Raji (cell line): Measurements from ENCODE around the gene SUCLG2.

Source experiments
- POLR2A ChIP-seq: IDR thresholded peaks from 2 replicates; pipeline ENCODE4 v1.6.1; 2011; ENCODE audit warnings: low read depth, low read length, control low read depth; ENCODE audit not compliant: insufficient read depth

The SUCLG2 gene

DNA sequence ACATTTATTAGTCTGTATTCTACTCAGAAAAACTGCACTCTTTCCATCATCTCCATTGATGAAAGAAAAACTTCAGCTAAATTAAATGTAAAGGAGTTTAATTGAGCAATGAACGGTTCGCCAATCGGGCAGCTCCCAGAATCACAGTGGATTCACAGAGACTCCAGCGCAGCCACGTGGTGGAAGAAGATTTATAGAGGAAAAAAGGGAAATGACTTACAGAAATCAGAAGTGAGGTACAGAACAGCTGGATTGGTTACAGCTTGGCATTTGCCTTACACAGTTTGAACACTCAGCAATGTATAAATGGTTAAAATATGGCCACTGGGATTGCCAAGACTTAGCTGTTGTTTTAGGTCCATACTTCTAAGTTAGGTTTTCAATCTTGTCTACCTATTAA lies 2.8 kb upstream of the SUCLG2 start:
- no peak for TF ChIP-seq POLR2A

DNA sequence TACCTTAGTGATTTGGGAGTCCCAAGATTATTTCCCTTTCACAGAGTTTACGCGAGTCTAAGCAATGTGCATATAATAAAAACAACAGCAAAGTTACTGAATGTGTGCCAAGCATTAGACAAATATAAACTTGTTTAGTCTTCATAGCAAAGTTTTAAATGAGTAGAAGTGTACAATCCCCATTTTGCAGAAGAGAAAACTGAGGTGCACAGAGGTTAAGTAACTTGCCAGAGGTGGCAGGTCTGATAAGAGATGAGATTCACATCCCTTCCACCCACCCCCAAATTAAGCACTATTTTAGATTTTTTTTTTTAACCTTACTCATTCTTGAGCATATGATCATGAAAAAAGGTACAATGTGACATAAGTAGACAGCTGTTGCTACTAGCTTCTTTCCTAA lies 2.2 kb upstream of the SUCLG2 start:
- no peak for TF ChIP-seq POLR2A

DNA sequence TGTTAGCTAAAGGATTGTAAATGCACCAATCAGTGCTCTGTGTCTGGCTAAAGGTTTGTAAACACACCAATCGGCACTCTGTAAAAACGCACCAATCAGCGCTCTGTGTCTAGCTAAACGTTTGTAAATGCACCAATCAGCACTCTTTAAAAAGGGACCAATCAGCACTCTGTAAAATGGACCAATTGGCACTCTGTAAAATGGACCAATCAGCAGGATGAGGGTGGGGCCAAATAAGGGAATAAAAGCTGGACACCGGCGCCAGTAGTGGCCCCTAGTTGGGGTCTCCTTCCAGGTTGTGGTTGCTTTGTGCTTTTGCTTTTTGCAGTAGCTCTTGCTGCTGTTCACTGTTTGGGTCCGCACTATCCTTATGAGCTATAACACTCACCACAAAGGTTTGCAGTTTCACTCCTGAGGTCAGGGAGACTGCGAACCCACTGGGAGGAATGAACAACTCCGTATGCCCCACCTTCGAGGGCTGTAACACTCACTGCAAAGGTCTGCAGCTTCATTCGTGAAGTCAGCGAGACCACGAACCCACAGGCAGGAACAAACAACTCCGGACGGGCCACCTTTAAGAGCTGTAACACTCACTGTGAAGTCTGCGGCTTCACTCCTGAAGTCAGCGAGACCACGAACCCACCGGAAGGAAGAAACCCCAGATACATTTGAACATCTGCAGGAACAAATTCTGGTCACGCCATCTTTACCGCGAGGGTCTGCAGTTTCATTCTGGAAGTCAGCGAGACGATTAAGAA lies 1.1 kb upstream of the SUCLG2 start:
- TF ChIP-seq POLR2A, result no peak

DNA sequence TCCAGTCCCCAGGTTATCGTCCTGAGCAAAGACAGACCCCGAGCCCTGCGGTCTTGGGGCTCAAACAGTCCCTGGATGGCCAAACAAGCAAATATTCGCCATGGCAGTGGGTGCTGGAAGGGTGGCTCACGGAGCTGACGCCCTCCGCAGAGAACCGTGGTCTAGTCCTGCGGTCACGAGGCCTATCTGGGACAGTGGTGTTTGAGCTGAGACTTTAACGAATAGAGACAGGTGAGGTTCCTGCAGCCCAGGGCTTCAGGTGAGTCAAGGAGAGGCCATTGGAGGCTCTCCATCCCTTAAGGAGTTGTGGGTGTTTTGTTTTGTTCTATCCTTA lies 399 bp upstream of the SUCLG2 start:
- no peak for TF ChIP-seq POLR2A

DNA sequence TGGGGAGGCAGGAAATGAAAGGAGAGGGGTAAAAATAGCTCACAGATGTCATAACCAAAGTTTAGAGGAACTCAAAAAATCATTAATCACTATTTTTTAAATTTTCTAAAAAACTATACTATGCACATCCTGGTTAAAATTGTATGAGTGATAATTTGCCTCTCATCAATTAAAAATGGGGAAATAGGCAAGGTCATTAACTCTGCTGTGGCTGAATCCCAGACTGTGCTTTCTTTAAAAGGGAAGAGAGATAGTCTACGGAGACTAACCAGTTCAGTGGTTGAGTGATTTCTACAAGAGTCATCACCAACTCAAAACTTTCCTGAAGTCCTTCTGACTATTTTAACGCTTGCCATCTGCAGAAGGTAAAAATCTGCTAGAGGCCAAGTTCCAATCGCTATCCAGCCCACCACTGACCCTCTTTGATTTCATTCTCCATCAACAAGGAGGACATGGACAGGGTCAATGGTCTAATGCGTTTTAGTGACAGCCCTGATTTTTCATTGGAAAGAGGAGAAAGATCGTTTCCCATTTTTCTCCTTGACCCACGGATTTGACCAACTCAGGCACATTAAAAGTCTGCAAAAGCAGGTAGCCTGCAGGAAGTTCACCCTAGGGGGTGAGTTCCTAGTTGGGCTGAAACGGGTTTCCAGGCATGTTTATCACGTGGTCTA lies 850 bp downstream of the SUCLG2 start:
- no peak for TF ChIP-seq POLR2A

DNA sequence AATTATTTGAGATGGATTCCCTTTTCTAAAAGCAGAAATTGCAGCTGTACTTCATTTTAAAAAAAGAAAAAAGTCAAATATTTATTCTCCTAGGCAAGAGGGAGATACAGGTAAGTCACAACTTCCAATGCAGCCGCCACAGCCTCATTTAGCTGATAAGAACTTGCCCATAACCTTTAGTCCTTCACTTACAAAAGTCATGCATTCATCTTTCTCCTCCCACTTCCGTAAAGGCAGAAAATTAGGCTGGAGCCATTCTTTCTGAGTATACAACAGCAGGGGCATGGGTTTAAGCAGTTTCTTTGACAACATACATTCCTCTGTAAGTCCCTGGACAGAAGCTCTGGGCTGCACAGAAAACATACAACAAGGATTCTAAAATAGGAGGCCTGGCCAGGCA lies 4.3 kb downstream of the SUCLG2 start:
- no peak for TF ChIP-seq POLR2A

DNA sequence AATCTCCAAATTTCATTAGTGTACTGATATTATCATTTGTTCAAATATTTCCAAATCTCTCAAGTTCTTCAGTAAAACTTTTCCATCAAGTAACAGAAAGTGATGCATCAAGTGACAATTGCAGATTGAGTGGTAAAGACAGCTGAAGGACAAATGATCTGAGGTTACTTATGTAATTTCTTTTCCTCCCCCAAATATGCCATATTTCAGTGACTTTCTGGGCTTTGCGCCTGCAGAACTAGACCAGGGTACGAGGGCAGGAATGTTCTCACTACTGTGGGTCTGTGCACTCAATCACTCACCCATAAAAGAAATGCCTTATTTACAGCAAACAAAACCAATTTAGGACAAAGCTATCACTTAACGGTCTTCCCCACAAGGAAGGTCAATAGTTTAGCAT lies 4.7 kb downstream of the SUCLG2 start:
- TF ChIP-seq POLR2A, result no peak

DNA sequence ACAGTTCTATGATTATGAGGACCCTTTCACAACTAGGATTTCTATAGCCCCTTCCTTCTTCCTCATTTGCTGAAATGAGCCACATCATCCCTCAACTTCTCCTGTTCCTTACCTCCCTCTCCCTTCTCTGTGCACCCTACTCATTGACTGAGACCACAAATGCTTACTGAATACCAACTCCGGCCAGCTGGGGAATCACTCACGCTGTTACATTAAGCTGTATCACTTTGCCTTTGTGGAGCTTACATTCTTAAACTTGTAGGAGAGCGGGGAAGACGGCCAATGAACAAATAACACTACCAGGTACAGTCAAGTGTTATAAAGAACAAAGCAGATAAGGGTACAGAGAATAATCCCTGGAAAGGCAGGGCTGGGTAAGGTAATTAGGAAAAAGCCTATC lies 5.7 kb downstream of the SUCLG2 start:
- no peak for TF ChIP-seq POLR2A

DNA sequence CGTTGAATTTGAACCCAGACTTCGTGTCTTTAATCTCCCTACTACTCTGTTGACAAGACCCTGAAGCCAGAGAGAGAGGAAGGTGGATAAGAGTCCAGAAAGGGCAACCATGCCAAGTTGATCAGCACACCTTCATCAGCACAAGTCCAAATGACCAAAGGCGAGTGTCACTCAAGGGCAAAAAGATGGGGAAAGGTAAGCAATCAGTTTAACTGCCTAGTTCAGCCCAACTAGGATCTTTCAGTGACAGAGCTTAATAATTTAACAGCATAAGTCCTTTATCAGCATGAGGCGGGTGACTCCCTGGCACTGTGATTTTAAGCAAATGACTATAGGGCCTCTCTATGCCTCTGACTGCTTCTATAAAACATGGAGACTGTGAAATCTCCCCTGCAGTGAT lies 6.2 kb downstream of the SUCLG2 start:
- no peak for TF ChIP-seq POLR2A

DNA sequence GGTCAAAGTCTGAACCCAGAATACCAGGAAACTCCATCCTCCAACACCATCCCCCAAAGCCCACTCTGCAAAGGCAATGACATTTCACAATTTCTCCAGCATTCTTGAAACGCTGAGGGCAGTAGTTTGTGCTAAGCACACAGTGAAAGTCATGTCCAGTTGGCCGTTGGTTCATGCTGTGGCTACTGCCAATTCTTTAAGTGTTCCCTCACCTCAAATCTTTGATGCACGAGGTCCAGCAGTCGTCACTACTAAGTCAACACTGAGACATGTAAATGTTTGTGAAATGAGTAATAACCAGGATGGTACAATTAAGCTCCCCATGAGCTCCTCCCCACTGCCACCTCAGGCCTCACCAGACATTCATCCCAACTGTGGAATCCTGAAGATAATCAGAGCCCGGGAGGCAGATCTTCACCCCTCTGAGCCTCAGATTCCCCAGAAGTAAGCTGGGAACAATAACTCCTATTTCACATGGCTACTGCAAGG lies 7.0 kb downstream of the SUCLG2 start:
- TF ChIP-seq POLR2A, result no peak

DNA sequence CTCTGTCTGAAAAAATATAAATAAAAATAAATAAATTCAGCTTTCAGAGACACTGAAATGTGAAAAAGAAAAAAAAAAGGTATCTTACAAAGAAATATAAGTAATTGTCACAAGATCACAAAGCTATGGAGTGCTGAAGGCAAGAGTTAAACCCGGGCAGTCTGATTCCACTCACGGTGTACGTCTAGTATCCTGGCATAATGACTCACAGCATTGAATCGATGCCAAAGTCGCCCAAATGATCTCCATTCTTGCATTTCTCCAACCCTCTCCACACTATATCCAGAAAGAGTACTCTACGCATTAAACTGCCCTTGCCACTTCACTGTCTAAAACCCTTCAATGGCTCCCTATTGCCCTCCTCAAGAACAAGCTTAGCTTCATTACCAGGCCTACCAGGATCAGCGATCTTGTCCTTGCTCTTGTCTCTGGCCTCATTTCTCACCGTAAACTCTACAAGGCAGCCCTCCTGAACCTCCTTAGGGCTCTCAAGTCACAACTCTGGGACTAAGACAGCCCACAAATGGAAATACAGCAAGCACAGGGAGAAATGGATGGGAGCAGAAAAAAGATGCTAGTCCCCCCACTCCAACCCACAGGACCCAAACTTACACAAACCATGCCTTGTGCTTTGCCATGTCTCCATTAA lies 7.7 kb downstream of the SUCLG2 start:
- no peak for TF ChIP-seq POLR2A

DNA sequence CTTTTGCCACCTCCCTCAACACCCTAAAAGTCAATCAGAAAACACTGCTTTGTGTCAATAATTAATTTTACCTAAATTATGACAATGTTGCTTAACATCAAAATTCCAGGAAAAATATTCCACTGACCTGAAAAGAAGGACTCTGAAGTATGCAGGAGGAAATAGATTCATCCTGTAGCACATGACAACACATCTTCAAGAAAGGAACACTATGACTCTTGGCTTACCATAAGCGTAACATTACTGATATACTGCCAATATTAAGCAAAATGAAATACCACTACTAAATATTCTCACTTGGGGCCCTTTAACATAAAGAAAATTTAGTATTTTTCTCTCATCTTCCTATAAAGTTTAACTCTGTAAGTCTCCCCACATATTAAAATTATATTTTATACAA lies 9.6 kb downstream of the SUCLG2 start:
- no peak for TF ChIP-seq POLR2A

DNA sequence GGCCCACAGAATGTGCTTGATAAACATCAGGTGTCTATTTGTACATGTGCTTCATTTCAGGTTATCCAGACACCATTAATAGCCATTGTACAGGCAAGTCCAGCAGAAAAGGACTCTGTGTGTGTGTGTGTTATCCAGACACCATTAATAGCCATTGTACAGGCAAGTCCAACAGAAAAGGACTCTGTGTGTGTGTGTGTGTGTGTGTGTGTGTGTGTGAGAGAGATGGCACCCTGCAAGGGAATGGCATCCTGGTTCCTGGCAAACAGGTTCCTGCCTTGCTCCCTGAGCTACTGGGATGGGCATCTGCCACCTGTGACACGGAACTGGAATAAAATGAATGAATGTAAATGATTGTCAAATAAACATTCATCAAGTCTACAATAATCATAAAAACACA lies 11.7 kb downstream of the SUCLG2 start:
- TF ChIP-seq POLR2A, result no peak

DNA sequence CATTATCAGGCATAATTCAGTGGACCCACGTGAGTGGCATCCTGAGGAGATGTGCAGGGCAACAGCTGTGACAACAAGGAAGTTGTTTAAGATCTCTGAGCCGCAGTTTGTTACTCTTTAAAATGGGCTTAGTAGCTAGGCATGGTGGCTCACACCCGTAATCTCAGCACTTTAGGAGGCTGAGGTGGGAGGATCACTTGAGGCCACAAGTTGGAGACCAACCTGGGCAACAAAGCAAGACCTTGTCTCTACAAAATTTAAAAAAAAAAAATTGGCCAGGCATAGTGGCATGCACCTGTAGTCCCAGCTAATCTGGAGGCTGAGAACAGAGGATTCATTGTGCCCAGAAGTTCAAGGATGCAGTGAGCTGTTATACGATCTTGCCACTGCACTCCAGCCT lies 12.2 kb downstream of the SUCLG2 start:
- TF ChIP-seq POLR2A, result no peak

DNA sequence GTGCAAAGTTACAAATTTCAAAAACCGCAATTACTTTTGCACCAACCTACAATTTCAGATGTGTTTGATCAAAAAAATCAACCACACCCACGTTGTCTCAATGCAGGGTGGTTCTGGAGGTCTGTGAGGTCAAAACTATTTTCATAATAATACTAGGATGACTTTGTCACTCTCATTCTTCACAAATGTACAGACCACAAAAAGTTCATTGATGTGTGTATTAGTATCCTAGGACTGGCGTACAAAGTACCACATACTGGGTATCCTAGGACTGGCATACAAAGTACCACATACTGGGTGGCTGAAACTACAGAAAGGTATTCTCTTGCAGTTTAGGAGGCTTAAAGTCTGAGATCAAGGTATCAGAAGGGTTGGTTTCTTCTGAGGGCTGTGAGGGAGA lies 13.0 kb downstream of the SUCLG2 start:
- TF ChIP-seq POLR2A, result no peak

DNA sequence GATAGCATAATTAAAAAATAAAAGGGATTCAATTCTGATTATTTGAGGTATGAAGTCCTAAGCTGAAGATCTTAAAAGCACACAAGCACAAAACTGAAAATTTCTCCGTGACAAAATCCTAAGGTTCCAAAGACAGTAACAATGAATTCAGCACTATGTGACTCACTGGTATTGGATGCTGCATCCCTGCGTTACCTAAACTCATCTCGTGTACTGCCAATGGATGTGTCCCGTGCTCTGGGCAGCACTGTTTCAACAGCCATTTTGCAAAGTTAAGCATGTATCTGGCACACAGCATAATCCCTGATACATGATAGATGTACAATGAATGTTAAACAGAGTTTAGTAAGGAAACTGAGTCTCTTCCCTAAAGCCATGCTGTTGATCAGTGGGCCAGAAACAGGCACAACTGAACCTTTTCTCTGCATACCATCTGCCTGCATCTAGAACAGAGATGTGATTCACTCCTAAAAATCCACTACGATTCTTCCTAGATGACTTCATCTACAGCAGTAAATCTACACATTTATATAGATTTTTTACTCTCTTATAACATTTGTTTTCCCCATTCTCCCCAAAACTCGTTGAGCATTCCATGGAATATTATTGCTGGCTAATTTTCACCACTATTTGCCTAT lies 14.3 kb downstream of the SUCLG2 start:
- TF ChIP-seq POLR2A, result no peak

DNA sequence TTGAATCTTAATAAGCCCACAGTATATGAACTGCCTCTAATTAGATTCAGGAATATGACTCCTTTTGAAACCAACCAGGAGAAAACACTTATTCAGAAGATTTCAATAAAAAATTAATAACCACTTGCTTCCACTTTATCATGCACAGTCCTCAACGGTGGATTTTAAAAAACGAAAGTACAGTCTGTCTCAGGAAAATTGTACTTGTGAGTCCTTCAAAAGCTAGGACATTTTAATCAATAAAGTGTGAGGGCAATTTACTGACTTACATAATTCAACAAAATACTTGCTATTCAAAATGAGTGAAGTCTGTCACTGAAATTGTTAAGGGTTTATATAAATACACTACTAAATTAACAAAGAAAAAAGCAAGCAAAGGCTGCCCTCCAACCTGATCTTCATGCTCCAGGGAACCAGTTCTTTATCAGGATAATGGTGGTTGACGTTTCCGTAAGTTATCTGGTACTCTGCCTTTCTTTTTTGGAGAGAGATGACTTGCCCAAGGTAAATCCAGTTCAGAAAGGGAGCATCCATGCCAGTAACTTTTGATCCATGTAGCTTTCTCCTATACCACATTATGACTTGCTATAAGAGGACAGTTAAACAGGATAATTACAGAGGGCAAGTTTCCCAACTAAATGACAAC lies 17.0 kb downstream of the SUCLG2 start:
- TF ChIP-seq POLR2A, result no peak
